Natural killer cell (primary cell): ENCODE results near the gene TAP2. TPM values are rescaled to one million over a fixed set of nuclear protein-coding genes. Genes with fewer than 3 reads are reported as not detected.
A peak's percentile ranks its signal among the peaks of the same experiment; 100 is the strongest.

ENCODE experiments used
- ATAC-seq, 3 donors: fragments of 150-1000 bp in 2 of 3; fragments of 200-7000 bp in 1 of 3; cut with Tn5 transposase; 1 replicate in 1 of 3; 2 replicates in 2 of 3; pipeline ENCODE4 v1.10.0; 2021; ENCODE audit warnings: mild to moderate bottlenecking in 2 of 3, moderate library complexity in 2 of 3
- DNase-seq, 2 donors: peaks; one replicate each; pipeline versions ENCODE4 v3.0.0 to v3.0.0-alpha.2; 2013 to 2021; ENCODE audit warnings: mixed read lengths in 1 of 2
- H3K27ac ChIP-seq: one replicate; pipeline ENCODE4 v1.5.1; 2013; ENCODE audit warnings: mild to moderate bottlenecking, low read length
- H3K27me3 ChIP-seq: one replicate; pipeline ENCODE4 v1.6.1; 2013; ENCODE audit warnings: low read length; ENCODE audit not compliant: control insufficient read depth, insufficient read depth
- H3K36me3 ChIP-seq: one replicate; pipeline ENCODE4 v1.6.1; 2013; ENCODE audit warnings: low read length; ENCODE audit not compliant: control insufficient read depth, insufficient read depth
- H3K4me1 ChIP-seq: one replicate; pipeline ENCODE4 v1.6.1; 2013; ENCODE audit warnings: low read length; ENCODE audit not compliant: control insufficient read depth, insufficient read depth
- H3K4me3 ChIP-seq: one replicate; pipeline ENCODE4 v1.5.1; 2013; ENCODE audit warnings: low read length
- H3K9me3 ChIP-seq: one replicate; pipeline ENCODE4 v1.6.1; 2013; ENCODE audit warnings: low read length; ENCODE audit not compliant: control insufficient read depth, insufficient read depth
- H3K27ac Mint-ChIP-seq, 2 donors: one replicate each; pipeline ENCODE4 v1.8.0; 2022; ENCODE audit warnings: mild to moderate bottlenecking in 2 of 2, mixed read lengths in 2 of 2, moderate library complexity in 1 of 2
- H3K27me3 Mint-ChIP-seq, 2 donors: one replicate each; pipeline ENCODE4 v1.8.0; 2022; ENCODE audit warnings: low read depth in 2 of 2, mixed read lengths in 2 of 2
- H3K36me3 Mint-ChIP-seq: one replicate; pipeline ENCODE4 v1.8.0; 2022; ENCODE audit warnings: mixed read lengths
- H3K4me1 Mint-ChIP-seq, 2 donors: one replicate each; pipeline ENCODE4 v1.8.0; 2022; ENCODE audit warnings: mixed read lengths in 2 of 2
- H3K4me3 Mint-ChIP-seq: one replicate; pipeline ENCODE4 v1.8.0; 2022; ENCODE audit warnings: mild to moderate bottlenecking, moderate library complexity, mixed read lengths
- H3K9me3 Mint-ChIP-seq, 2 donors: one replicate each; pipeline ENCODE4 v1.8.0; 2022; ENCODE audit warnings: mixed read lengths in 2 of 2
- WGBS: methylation state at CpG from one replicate; pipeline ENCODE4 v1.1.7; 2013; ENCODE audit warnings: missing lambda C conversion rate; ENCODE audit not compliant: insufficient coverage; 5-methylcytosine and 5-hydroxymethylcytosine counted together
- intact Hi-C: fragments of 100-400 bp; cut with micrococcal nuclease; formaldehyde crosslinking; loops from one replicate; pipeline ENCODE4 v1.14.2; 2022
- total RNA-seq, 4 donors: library from RNA; stranded (reverse); fragments of 120-200 nt in 1 of 4; gene quantifications; one replicate each; pipeline versions ENCODE4 v1.2.3 to v1.2.4, GENCODE V29; 2013 to 2022
- TF ChIP-seq, protein P1 (sequence below): fragments of 200-600 bp; IDR thresholded peaks from one replicate; pipeline ENCODE4 v1.8.0; 2022; ENCODE audit warnings: antibody characterized with exemption

Gene TAP2
- total RNA-seq, 3 donors from 2014 or later (not counting 1 experiment from before 2014, with no cell fraction given) = 162 to 221 (median 209) TPM

DNA sequence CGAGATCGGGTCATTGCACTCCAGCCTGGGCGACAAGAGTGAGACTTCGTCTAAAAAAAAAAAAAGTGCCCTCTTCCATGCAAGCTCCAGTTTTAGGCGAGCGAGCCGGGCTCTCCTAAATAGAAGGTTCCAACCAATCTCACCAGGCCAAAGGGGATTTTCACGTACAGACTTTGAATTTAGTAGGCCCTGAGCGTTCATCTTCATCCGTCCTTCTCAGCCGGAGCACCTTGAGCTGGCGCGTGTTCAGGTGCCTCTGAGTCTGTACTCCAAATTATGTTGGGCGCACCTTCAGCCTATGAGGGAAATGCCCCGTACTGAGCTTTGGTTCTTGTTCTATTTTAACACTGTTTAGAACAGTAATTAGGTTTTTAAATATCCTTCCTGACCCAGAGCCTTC lies 817 bp upstream of the TAP2 start:
- Histone ChIP-seq H3K36me3 (peaks cover 56% of the 10 kb centered on the region), H3K27me3 (no peaks in the 10 kb centered on the region), H3K27ac (peak overlapping the region; percentile 64), H3K4me3 (no peak overlapping the region), H3K9me3 (no peaks in the 10 kb centered on the region), H3K4me1 (peaks cover 46% of the 10 kb centered on the region)
- Mint-ChIP-seq H3K4me1 (peaks cover 69 to 84% of the 10 kb centered on the region in 2 donors), H3K4me3 (no peak overlapping the region), H3K27ac (peak overlapping the region; percentile 96 to 100), H3K36me3 (peaks cover 29% of the 10 kb centered on the region), H3K27me3 (no peaks in the 10 kb centered on the region), H3K9me3 (no peaks in the 10 kb centered on the region)
- no peak for ATAC-seq
- intact Hi-C loops = no loop called here
- WGBS = 94% methylated on average over 14 of the region's 15 CpGs
- DNase-seq = no peak
- TF ChIP-seq, protein P1, sequence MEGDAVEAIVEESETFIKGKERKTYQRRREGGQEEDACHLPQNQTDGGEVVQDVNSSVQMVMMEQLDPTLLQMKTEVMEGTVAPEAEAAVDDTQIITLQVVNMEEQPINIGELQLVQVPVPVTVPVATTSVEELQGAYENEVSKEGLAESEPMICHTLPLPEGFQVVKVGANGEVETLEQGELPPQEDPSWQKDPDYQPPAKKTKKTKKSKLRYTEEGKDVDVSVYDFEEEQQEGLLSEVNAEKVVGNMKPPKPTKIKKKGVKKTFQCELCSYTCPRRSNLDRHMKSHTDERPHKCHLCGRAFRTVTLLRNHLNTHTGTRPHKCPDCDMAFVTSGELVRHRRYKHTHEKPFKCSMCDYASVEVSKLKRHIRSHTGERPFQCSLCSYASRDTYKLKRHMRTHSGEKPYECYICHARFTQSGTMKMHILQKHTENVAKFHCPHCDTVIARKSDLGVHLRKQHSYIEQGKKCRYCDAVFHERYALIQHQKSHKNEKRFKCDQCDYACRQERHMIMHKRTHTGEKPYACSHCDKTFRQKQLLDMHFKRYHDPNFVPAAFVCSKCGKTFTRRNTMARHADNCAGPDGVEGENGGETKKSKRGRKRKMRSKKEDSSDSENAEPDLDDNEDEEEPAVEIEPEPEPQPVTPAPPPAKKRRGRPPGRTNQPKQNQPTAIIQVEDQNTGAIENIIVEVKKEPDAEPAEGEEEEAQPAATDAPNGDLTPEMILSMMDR = no peak

DNA sequence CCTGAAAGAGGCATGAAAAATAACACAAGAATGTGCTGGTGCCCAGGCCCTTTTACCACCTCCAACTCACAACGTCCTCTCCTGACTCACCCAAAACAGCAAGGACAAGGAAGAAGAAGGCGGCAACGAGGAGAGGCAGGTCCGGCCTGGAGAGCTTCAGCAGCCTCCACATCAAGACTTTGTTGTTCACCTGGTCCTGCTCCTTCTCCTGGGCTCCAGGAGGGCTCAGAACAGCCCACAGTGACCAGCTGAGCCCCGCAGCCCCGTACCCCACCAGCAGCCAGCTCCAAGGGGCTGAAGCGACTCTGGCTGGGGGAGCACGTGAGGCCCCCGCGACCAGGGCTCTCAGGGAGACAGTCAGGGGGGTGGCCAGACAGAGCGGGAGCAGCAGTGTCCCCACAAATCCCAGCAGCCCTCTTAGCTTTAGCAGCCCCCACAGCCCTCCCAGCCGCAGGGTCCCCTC lies 857 bp downstream of the TAP2 start:
- TF ChIP-seq, protein P1 = no peak
- Histone ChIP-seq H3K4me3 (peak overlapping the region; percentile 63), H3K36me3 (peaks cover 73% of the 10 kb centered on the region), H3K27ac (peak overlapping the region; percentile 80), H3K4me1 (peaks cover 43% of the 10 kb centered on the region), H3K27me3 (no peaks in the 10 kb centered on the region), H3K9me3 (no peaks in the 10 kb centered on the region)
- Mint-ChIP-seq H3K36me3 (peaks cover 36% of the 10 kb centered on the region), H3K9me3 (no peaks in the 10 kb centered on the region), H3K4me1 (peaks cover 68 to 84% of the 10 kb centered on the region in 2 donors), H3K27me3 (no peaks in the 10 kb centered on the region), H3K27ac (peak overlapping the region; percentile 96 to 100), H3K4me3 (peak overlapping the region; percentile 95)
- intact Hi-C loops = loop anchor here (1.0 kb wide), 2 partner anchors 17 to 31 kb away; partner anchors contain the start of gene PSMB9
- DNase-seq (peak in 1 of 2 donors; percentile 27), ATAC-seq (no peak)
- 25% methylated on average over 12 of the region's 12 CpGs for WGBS

DNA sequence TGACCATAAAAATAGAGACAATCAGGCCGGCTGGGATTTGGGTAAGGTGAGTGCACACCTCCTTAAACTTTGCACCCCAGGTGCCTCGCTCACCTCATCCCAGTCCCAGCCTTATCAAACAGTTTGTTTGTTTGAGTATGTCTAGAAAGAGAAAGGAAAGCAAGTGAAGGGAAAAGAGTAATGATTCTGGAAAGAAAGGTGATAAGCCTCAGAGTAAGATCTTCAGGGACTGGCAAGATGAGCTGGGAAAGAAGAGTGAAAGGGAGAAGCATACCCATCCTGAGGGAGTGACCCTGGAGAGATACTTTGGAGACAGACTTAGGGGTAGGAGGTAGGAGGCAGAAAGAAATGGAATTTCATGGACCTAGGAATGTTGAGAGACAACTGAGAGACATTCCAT lies 1.7 kb downstream of the TAP2 start:
- H3K27ac ChIP-seq = no peak overlapping the region
- DNase-seq (no peak), ATAC-seq (no peak)
- peaks cover 35% of the 10 kb centered on the region for H3K4me1 ChIP-seq
- peaks cover 73% of the 10 kb centered on the region for H3K36me3 ChIP-seq
- Mint-ChIP-seq H3K27me3 (no peaks in the 10 kb centered on the region), H3K27ac (peak overlapping the region; percentile 96 to 100), H3K36me3 (peaks cover 36% of the 10 kb centered on the region), H3K4me1 (peaks cover 60 to 77% of the 10 kb centered on the region in 2 donors), H3K9me3 (no peaks in the 10 kb centered on the region), H3K4me3 (peak overlapping the region; percentile 95)
- no CpG with 5 or more reads among the region's 2 CpGs for WGBS
- intact Hi-C loops = no loop called here
- H3K27me3 ChIP-seq = no peaks in the 10 kb centered on the region
- no peak overlapping the region for H3K4me3 ChIP-seq
- TF ChIP-seq, protein P1 = no peak
- no peaks in the 10 kb centered on the region for H3K9me3 ChIP-seq
